GM12878 (cell line): ENCODE results near the gene ARL16. TPM values are rescaled to one million over a fixed set of nuclear protein-coding genes. Genes with fewer than 3 reads are reported as not detected.

ENCODE experiments used
- BCLAF1 ChIP-seq: fragments of 450-650 bp; IDR thresholded peaks from 2 replicates; pipeline ENCODE4 v1.6.1; 2017; ENCODE audit warnings: antibody characterized with exemption, mild to moderate bottlenecking, moderate library complexity
- FOXK2 ChIP-seq: fragments of 450-650 bp; IDR thresholded peaks from 2 replicates; pipeline ENCODE4 v1.6.1; 2017; ENCODE audit warnings: mild to moderate bottlenecking, moderate library complexity
- JUNB ChIP-seq: IDR thresholded peaks from 2 replicates; pipeline ENCODE4 v1.6.1; 2016; ENCODE audit warnings: antibody characterized with exemption, mild to moderate bottlenecking
- KDM1A ChIP-seq: fragments of 200-600 bp; sonication (generic); IDR thresholded peaks from 2 replicates; pipeline ENCODE4 v1.6.1; 2016; ENCODE audit warnings: borderline replicate concordance
- MTA2 ChIP-seq: fragments of 450-650 bp; IDR thresholded peaks from 2 replicates; pipeline ENCODE4 v1.6.1; 2016; ENCODE audit warnings: low read depth, mild to moderate bottlenecking, moderate library complexity
- NBN ChIP-seq: fragments of 450-650 bp; IDR thresholded peaks from 2 replicates; pipeline ENCODE4 v1.6.1; 2016
- NR2F1 ChIP-seq: fragments of 450-650 bp; conservative IDR thresholded peaks from 2 replicates; pipeline ENCODE4 v1.6.1; 2017; ENCODE audit warnings: mild to moderate bottlenecking
- POLR2AphosphoS2 ChIP-seq: IDR thresholded peaks from 2 replicates; pipeline ENCODE4 v1.6.1; 2011; ENCODE audit warnings: low read depth, mild to moderate bottlenecking, low read length, improper control_type of control experiment, moderate library complexity
- POLR2AphosphoS5 ChIP-seq: IDR thresholded peaks from 2 replicates; pipeline ENCODE4 v1.6.1; 2011; ENCODE audit warnings: mild to moderate bottlenecking, low read length, inconsistent platforms
- RAD51 ChIP-seq: fragments of 450-650 bp; IDR thresholded peaks from 2 replicates; pipeline ENCODE4 v1.6.1; 2016; ENCODE audit warnings: moderate library complexity, mild to moderate bottlenecking, inconsistent platforms
- RB1 ChIP-seq: fragments of 450-650 bp; formaldehyde crosslinking; IDR thresholded peaks from 2 replicates; pipeline ENCODE4 v1.6.1; 2017; ENCODE audit warnings: mild to moderate bottlenecking, borderline replicate concordance
- SRF ChIP-seq, 2 experiments: IDR thresholded peaks; 2 replicates each; pipeline ENCODE4 v1.6.1; 2011; ENCODE audit warnings: low read depth in 2 of 2, low read length in 2 of 2, mild to moderate bottlenecking in 1 of 2, moderate library complexity in 1 of 2
- STAT1 ChIP-seq: fragments of 450-650 bp; conservative IDR thresholded peaks from 2 replicates; pipeline ENCODE4 v1.6.1; 2014; ENCODE audit warnings: antibody characterized with exemption, mild to moderate bottlenecking
- ZNF274 ChIP-seq: IDR thresholded peaks from one replicate; pipeline ENCODE4 v1.8.0; 2011; ENCODE audit not compliant: insufficient read length, insufficient read depth
- ZNF687 ChIP-seq: fragments of 450-650 bp; IDR thresholded peaks from 2 replicates; pipeline ENCODE4 v1.6.1; 2017; ENCODE audit warnings: mild to moderate bottlenecking, moderate library complexity
- ZZZ3 ChIP-seq: IDR thresholded peaks from 2 replicates; pipeline ENCODE4 v1.6.1; 2011; ENCODE audit warnings: low read depth; ENCODE audit not compliant: control insufficient read depth, insufficient read length
- polyA plus RNA-seq, 11 experiments: library from polyadenylated mRNA; depleted of rRNA in 4 of 11; unstranded in 6 of 11; stranded (reverse) in 5 of 11; fragments of >200 nt; fragmentation: Nextera tagmentation in 4 of 11; fragmentation: Illumina TruSeq in 1 of 11; extraction: Ambion mirVana in 4 of 11; extraction: Trizol in 1 of 11; gene quantifications; 1 replicate in 1 of 11; 2 replicates in 10 of 11; pipeline versions ENCODE4 v1.2.1 to v1.2.3, GENCODE V29; 2011 to 2016; ENCODE audit warnings: inconsistent platforms in 2 of 11, missing spikeins in 2 of 11, low read depth in 1 of 11
- total RNA-seq, 4 experiments: library from RNA; depleted of rRNA in 3 of 4; stranded (reverse); fragments of >200 nt in 3 of 4; fragmentation: Illumina TruSeq in 1 of 4; extraction: Trizol in 1 of 4; gene quantifications; 2 replicates each; pipeline versions ENCODE4 v1.2.1 to v1.2.3, GENCODE V29; 2013 to 2021
- TF ChIP-seq, protein P1 (sequence below): IDR thresholded peaks from 2 replicates; pipeline ENCODE4 v1.6.1; 2012; ENCODE audit warnings: mild to moderate bottlenecking, low read depth, low read length
- TF ChIP-seq, protein P2 (sequence below): IDR thresholded peaks from 2 replicates; pipeline ENCODE4 v1.6.1; 2011; ENCODE audit warnings: borderline replicate concordance, low read depth, mild to moderate bottlenecking, moderate library complexity, low read length; ENCODE audit not compliant: insufficient read depth, poor library complexity, severe bottlenecking

The ARL16 gene
- total and polyA plus RNA-seq, 10 of the 15 experiments (the other 5 are each of a cell fraction or from before 2014, with no cell fraction given): 4.7 to 47.6 (median 30.9) TPM

DNA sequence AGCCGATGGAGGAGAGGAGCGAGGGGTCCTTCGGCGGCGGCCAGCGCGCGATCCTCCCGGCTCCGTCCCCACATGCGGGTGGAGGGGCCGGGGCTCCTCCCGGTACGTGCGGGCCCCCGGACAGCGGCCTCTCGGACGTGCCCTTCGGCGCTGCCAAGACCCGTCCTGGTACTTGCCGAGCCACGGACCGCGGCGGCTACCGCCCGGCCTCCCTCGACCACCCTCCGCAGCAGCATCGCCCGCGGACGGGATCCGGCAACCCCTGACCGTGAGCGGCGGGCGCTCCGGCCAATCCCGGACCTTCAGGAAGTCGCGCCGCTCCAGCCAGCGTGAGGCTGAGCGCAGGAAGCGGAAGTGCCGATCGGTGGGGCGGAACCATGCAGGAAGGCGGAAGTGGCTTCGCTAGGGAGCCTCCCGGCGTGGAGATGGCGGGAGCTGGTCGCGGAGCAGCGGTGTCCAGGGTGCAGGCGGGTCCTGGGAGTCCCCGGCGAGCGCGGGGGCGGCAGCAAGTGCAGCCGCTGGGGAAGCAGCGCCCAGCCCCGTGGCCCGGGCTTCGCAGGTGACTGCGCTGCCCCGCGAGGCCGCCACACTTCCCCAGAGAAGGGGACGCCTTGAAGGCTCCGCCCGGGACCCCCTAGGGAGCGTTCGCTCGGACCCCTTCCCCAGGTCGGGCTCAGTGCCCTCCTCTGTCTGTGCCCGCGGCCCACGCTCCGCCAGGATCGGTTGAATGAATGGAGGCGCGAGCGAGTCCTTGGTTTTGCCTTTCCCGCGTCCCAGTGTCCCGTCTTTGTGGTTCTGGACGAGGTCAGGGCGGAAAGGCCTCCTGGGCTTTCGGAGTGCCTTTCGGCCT is 17.0 kb downstream of the ARL16 start, which contains the start of the genes CCDC137 and OXLD1 (continued):
- TF ChIP-seq ZNF687 (0 out of 2 replicates have a peak, but pooled peaks have one; percentile 50), RAD51 (no peak), MTA2 (no peak), SRF (IDR thresholded peaks at IDR 0.05; ENCODE audit: low read depth in 2 of 2, low read length in 2 of 2) (0 out of 4 replicates have a peak, but pooled peaks of 1 of the 2 experiments have one; percentile 23), JUNB (no peak), FOXK2 (no peak), NBN (no peak), ZNF274 (no peak), POLR2AphosphoS5 (peak; percentile 96), STAT1 (no peak), RB1 (peak; percentile 79; the same call in 1 of the 2 replicates), KDM1A (no peak), ZZZ3 (no peak), NR2F1 (peak; percentile 42), POLR2AphosphoS2 (peak; percentile 86), BCLAF1 (no peak)
- TF ChIP-seq, protein P1, sequence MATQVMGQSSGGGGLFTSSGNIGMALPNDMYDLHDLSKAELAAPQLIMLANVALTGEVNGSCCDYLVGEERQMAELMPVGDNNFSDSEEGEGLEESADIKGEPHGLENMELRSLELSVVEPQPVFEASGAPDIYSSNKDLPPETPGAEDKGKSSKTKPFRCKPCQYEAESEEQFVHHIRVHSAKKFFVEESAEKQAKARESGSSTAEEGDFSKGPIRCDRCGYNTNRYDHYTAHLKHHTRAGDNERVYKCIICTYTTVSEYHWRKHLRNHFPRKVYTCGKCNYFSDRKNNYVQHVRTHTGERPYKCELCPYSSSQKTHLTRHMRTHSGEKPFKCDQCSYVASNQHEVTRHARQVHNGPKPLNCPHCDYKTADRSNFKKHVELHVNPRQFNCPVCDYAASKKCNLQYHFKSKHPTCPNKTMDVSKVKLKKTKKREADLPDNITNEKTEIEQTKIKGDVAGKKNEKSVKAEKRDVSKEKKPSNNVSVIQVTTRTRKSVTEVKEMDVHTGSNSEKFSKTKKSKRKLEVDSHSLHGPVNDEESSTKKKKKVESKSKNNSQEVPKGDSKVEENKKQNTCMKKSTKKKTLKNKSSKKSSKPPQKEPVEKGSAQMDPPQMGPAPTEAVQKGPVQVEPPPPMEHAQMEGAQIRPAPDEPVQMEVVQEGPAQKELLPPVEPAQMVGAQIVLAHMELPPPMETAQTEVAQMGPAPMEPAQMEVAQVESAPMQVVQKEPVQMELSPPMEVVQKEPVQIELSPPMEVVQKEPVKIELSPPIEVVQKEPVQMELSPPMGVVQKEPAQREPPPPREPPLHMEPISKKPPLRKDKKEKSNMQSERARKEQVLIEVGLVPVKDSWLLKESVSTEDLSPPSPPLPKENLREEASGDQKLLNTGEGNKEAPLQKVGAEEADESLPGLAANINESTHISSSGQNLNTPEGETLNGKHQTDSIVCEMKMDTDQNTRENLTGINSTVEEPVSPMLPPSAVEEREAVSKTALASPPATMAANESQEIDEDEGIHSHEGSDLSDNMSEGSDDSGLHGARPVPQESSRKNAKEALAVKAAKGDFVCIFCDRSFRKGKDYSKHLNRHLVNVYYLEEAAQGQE: no peak
- TF ChIP-seq, protein P2, sequence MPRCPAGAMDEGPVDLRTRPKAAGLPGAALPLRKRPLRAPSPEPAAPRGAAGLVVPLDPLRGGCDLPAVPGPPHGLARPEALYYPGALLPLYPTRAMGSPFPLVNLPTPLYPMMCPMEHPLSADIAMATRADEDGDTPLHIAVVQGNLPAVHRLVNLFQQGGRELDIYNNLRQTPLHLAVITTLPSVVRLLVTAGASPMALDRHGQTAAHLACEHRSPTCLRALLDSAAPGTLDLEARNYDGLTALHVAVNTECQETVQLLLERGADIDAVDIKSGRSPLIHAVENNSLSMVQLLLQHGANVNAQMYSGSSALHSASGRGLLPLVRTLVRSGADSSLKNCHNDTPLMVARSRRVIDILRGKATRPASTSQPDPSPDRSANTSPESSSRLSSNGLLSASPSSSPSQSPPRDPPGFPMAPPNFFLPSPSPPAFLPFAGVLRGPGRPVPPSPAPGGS: no peak
